SK-N-SH treated with all-trans-retinoic acid at 6 μM for 48 hours (cell line): Measurements from ENCODE around the gene STMP1.

ENCODE experiments used
- ARNTL ChIP-seq: fragments of 450-650 bp; formaldehyde crosslinking; IDR thresholded peaks from 2 replicates; pipeline ENCODE4 v1.5.0; 2020; ENCODE audit warnings: low read depth, mild to moderate bottlenecking, moderate library complexity, borderline replicate concordance
- BACH2 ChIP-seq: fragments of 250-450 bp; sonication (Bioruptor Pico); IDR thresholded peaks from 2 replicates; pipeline ENCODE4 v1.9.0; 2021; ENCODE audit warnings: mild to moderate bottlenecking, borderline replicate concordance
- ZFP3 ChIP-seq: fragments of 250-450 bp; sonication (Bioruptor Pico); IDR thresholded peaks from 2 replicates; pipeline ENCODE4 v1.5.0; 2020; ENCODE audit warnings: mild to moderate bottlenecking, moderate library complexity
- ZNF565 ChIP-seq: fragments of 450-650 bp; formaldehyde crosslinking; conservative IDR thresholded peaks from 2 replicates; pipeline ENCODE4 v1.5.0; 2020; ENCODE audit warnings: low read depth, mild to moderate bottlenecking, moderate library complexity
- ZNF70 ChIP-seq: fragments of 450-650 bp; formaldehyde crosslinking; IDR thresholded peaks from 2 replicates; pipeline ENCODE4 v1.5.0; 2020; ENCODE audit warnings: mild to moderate bottlenecking, moderate library complexity
- TF ChIP-seq, protein P1 (sequence below): fragments of 250-450 bp; sonication (Bioruptor Pico); IDR thresholded peaks from 2 replicates; pipeline ENCODE4 v1.5.1; 2020; ENCODE audit warnings: low read depth, mild to moderate bottlenecking, moderate library complexity
- TF ChIP-seq, protein P2 (sequence below): fragments of 250-450 bp; sonication (Bioruptor Pico); IDR thresholded peaks from 2 replicates; pipeline ENCODE4 v1.8.0; 2020; ENCODE audit warnings: mild to moderate bottlenecking, moderate library complexity, borderline replicate concordance
- TF ChIP-seq, protein P3 (sequence below): fragments of 250-450 bp; sonication (Bioruptor Pico); IDR thresholded peaks from 2 replicates; pipeline ENCODE4 v1.5.0; 2020; ENCODE audit warnings: mild to moderate bottlenecking, moderate library complexity

DNA sequence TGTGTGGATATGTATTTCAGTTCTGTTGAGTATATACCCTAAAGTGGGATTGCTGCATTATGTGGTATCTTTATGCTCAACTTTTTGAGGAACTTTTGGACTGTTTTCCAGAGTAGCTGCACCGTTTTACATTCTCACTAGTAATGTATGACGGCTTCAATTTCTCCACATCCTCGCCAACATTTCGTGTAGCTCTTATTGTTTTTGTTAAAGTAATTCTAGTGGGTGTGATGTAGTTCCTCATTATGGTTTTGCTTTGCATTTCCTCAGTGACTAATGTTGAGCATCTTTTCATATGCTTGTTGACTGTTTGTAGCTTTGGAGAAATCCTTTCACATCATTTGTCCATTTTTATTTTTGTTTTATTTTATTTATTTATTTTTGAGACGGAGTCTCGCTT lies 4.5 kb downstream of the STMP1 start:
- TF ChIP-seq ZNF70 (CRISPR knock-in tag) (no peak), ZNF565 (CRISPR knock-in tag) (no peak), ZFP3 (no peak), ARNTL (CRISPR knock-in tag) (no peak), BACH2 (no peak)
- TF ChIP-seq, protein P1, sequence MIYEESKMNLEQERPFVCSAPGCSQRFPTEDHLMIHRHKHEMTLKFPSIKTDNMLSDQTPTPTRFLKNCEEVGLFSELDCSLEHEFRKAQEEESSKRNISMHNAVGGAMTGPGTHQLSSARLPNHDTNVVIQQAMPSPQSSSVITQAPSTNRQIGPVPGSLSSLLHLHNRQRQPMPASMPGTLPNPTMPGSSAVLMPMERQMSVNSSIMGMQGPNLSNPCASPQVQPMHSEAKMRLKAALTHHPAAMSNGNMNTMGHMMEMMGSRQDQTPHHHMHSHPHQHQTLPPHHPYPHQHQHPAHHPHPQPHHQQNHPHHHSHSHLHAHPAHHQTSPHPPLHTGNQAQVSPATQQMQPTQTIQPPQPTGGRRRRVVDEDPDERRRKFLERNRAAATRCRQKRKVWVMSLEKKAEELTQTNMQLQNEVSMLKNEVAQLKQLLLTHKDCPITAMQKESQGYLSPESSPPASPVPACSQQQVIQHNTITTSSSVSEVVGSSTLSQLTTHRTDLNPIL (CRISPR knock-in tag) = no peak
- TF ChIP-seq, protein P2, sequence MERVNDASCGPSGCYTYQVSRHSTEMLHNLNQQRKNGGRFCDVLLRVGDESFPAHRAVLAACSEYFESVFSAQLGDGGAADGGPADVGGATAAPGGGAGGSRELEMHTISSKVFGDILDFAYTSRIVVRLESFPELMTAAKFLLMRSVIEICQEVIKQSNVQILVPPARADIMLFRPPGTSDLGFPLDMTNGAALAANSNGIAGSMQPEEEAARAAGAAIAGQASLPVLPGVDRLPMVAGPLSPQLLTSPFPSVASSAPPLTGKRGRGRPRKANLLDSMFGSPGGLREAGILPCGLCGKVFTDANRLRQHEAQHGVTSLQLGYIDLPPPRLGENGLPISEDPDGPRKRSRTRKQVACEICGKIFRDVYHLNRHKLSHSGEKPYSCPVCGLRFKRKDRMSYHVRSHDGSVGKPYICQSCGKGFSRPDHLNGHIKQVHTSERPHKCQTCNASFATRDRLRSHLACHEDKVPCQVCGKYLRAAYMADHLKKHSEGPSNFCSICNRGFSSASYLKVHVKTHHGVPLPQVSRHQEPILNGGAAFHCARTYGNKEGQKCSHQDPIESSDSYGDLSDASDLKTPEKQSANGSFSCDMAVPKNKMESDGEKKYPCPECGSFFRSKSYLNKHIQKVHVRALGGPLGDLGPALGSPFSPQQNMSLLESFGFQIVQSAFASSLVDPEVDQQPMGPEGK (CRISPR knock-in tag) = no peak
- TF ChIP-seq, protein P3, sequence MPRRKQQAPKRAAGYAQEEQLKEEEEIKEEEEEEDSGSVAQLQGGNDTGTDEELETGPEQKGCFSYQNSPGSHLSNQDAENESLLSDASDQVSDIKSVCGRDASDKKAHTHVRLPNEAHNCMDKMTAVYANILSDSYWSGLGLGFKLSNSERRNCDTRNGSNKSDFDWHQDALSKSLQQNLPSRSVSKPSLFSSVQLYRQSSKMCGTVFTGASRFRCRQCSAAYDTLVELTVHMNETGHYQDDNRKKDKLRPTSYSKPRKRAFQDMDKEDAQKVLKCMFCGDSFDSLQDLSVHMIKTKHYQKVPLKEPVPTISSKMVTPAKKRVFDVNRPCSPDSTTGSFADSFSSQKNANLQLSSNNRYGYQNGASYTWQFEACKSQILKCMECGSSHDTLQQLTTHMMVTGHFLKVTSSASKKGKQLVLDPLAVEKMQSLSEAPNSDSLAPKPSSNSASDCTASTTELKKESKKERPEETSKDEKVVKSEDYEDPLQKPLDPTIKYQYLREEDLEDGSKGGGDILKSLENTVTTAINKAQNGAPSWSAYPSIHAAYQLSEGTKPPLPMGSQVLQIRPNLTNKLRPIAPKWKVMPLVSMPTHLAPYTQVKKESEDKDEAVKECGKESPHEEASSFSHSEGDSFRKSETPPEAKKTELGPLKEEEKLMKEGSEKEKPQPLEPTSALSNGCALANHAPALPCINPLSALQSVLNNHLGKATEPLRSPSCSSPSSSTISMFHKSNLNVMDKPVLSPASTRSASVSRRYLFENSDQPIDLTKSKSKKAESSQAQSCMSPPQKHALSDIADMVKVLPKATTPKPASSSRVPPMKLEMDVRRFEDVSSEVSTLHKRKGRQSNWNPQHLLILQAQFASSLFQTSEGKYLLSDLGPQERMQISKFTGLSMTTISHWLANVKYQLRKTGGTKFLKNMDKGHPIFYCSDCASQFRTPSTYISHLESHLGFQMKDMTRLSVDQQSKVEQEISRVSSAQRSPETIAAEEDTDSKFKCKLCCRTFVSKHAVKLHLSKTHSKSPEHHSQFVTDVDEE (CRISPR knock-in tag) = no peak
